Keratinocyte (primary cell): ENCODE results near the gene LDHB.

Experiments used
- CTCF ChIP-seq, 3 experiments: IDR thresholded peaks in 1 of 3; conservative IDR thresholded peaks in 1 of 3; optimal IDR thresholded peaks in 1 of 3; 2 replicates in 2 of 3; 3 replicates in 1 of 3; pipeline versions ENCODE3 to v1.5.1; 2011; ENCODE audit warnings: low read length in 3 of 3, mild to moderate bottlenecking in 3 of 3, moderate library complexity in 2 of 3, control low read depth in 1 of 3, inconsistent platforms in 1 of 3; ENCODE audit not compliant: insufficient read depth in 2 of 3; ENCODE audit errors: extremely low read depth in 1 of 3
- EZH2 ChIP-seq: IDR thresholded peaks from one replicate; pipeline ENCODE4 v1.6.1; 2012; ENCODE audit warnings: inconsistent platforms, mild to moderate bottlenecking, low read length, moderate library complexity

DNA sequence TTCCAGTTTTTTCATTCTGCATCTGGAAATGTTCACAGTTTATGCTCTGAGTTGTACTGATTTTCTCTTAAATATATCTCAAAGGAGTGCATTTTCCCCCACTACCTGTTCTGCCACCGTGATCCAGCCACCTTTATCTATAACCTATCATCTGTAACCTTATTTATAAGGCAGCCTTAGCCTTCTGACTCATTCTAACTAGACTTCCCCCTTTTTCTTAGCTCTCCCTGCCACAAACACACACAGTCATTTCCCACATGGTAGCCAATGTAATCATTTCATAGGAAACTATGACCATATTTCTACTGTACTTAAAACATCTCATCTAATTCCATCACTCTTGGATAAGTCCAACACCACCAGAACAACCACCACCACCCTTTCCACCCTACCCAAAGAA, 42.2 kb downstream of the LDHB start:
- TF ChIP-seq EZH2: no peak
- TF ChIP-seq CTCF (optimal IDR thresholded peaks at IDR 0.05 in 1 of 3, IDR thresholded peaks at IDR 0.05 in 1 of 3, conservative IDR thresholded peaks at IDR 0.05 in 1 of 3; ENCODE audit: extremely low read depth in 1 of 3, insufficient read depth in 2 of 3, low read length in 3 of 3): no peak
